K562 (cell line): ENCODE data around the gene ATAD2B. TPM values are rescaled to one million over a fixed set of nuclear protein-coding genes. Genes with fewer than 3 reads are reported as not detected.
A peak's percentile ranks its signal among the peaks of the same experiment; 100 is the strongest.

ENCODE experiments used
- ATF1 ChIP-seq, 2 experiments: fragments of 450-650 bp in 1 of 2; IDR thresholded peaks; 2 replicates each; pipeline ENCODE4 v1.6.1; 2016; ENCODE audit warnings: missing compliant biosample characterization in 1 of 2, missing genetic modification characterization in 1 of 2
- CC2D1A ChIP-seq: fragments of 450-650 bp; IDR thresholded peaks from 2 replicates; pipeline ENCODE4 v1.6.1; 2017; ENCODE audit warnings: mild to moderate bottlenecking
- EP400 ChIP-seq: fragments of 450-650 bp; IDR thresholded peaks from 2 replicates; pipeline ENCODE4 v1.6.1; 2017; ENCODE audit warnings: antibody characterized with exemption, mild to moderate bottlenecking, moderate library complexity
- GABPA ChIP-seq: fragments of 200-800 bp; sonication (Bioruptor generic); conservative IDR thresholded peaks from 2 replicates; pipeline ENCODE4 v1.6.1; 2016; ENCODE audit warnings: low read depth, missing genetic modification characterization, missing compliant biosample characterization
- HDAC8 ChIP-seq: fragments of 450-650 bp; IDR thresholded peaks from 2 replicates; pipeline ENCODE4 v1.6.1; 2016; ENCODE audit warnings: mild to moderate bottlenecking, missing genetic modification characterization, moderate library complexity, missing compliant biosample characterization
- HMGN3 ChIP-seq: IDR thresholded peaks from 2 replicates; pipeline ENCODE4 v1.6.1; 2011; ENCODE audit warnings: borderline replicate concordance, low read depth, mild to moderate bottlenecking, mixed read lengths, low read length; ENCODE audit not compliant: insufficient read length; ENCODE audit errors: extremely low read depth
- HOXB6 ChIP-seq: fragments of 250-450 bp; sonication (Bioruptor Pico); IDR thresholded peaks from 2 replicates; pipeline ENCODE4 v1.5.1; 2022; ENCODE audit warnings: mild to moderate bottlenecking, borderline replicate concordance
- IFI16 ChIP-seq: fragments of 250-450 bp; sonication (Bioruptor Pico); IDR thresholded peaks from 2 replicates; pipeline ENCODE4 v2.1.2; 2022; ENCODE audit warnings: mild to moderate bottlenecking, inconsistent platforms
- JUNB ChIP-seq: fragments of 450-650 bp; formaldehyde crosslinking; conservative IDR thresholded peaks from 2 replicates; pipeline ENCODE4 v1.4.0; 2020; ENCODE audit warnings: mild to moderate bottlenecking
- KAT7 ChIP-seq: sonication (generic); formaldehyde crosslinking; IDR thresholded peaks from 2 replicates; pipeline ENCODE4 v1.8.0; 2022; ENCODE audit warnings: missing genetic modification reagents, mild to moderate bottlenecking, borderline replicate concordance
- MCM3 ChIP-seq: fragments of 450-650 bp; IDR thresholded peaks from 2 replicates; pipeline ENCODE4 v1.6.1; 2016
- MTF1 ChIP-seq: fragments of 250-450 bp; sonication (Bioruptor Pico); IDR thresholded peaks from 2 replicates; pipeline ENCODE4 v1.9.0; 2021; ENCODE audit warnings: moderate library complexity, mild to moderate bottlenecking, inconsistent platforms, borderline replicate concordance
- NCOA4 ChIP-seq: fragments of 450-650 bp; IDR thresholded peaks from 2 replicates; pipeline ENCODE4 v1.6.1; 2018; ENCODE audit warnings: mild to moderate bottlenecking; ENCODE audit not compliant: partially characterized antibody
- NELFE ChIP-seq: IDR thresholded peaks from 2 replicates; pipeline ENCODE4 v1.6.1; 2011; ENCODE audit warnings: mild to moderate bottlenecking; ENCODE audit not compliant: insufficient read depth, insufficient read length
- NFRKB ChIP-seq: fragments of 450-650 bp; IDR thresholded peaks from 2 replicates; pipeline ENCODE4 v1.6.1; 2016; ENCODE audit warnings: low read depth
- RB1 ChIP-seq: fragments of 450-650 bp; IDR thresholded peaks from 2 replicates; pipeline ENCODE4 v1.6.1; 2017; ENCODE audit warnings: low read depth, mild to moderate bottlenecking
- SMARCE1 ChIP-seq: fragments of 450-650 bp; IDR thresholded peaks from 2 replicates; pipeline ENCODE4 v1.7.1; 2016; ENCODE audit warnings: mild to moderate bottlenecking
- SNIP1 ChIP-seq: fragments of 450-650 bp; IDR thresholded peaks from 2 replicates; pipeline ENCODE4 v1.7.1; 2017; ENCODE audit warnings: low read depth, mild to moderate bottlenecking
- SPI1 ChIP-seq: IDR thresholded peaks from 2 replicates; pipeline ENCODE4 v1.6.1; 2011; ENCODE audit warnings: low read depth, low read length, control low read depth, borderline replicate concordance
- TBL1XR1 ChIP-seq, 2 experiments: IDR thresholded peaks; 2 replicates each; pipeline ENCODE4 v1.6.1; 2012; ENCODE audit warnings: improper control_type of control experiment in 2 of 2, low read length in 2 of 2, mild to moderate bottlenecking in 1 of 2
- polyA plus RNA-seq, 8 experiments: library from polyadenylated mRNA; depleted of rRNA in 4 of 8; stranded (reverse) in 5 of 8; unstranded in 3 of 8; fragments of >200 nt; fragmentation: Nextera tagmentation in 2 of 8; fragmentation: Illumina TruSeq in 1 of 8; extraction: Ambion mirVana in 2 of 8; extraction: Trizol in 1 of 8; gene quantifications; 2 replicates each; pipeline versions ENCODE4 v1.2.1 to v1.2.3, GENCODE V29; 2011 to 2014; ENCODE audit warnings: inconsistent platforms in 1 of 8, missing spikeins in 1 of 8
- total RNA-seq, 7 experiments: library from RNA; depleted of rRNA in 6 of 7; stranded (reverse); fragments of >200 nt in 6 of 7; fragmentation: Illumina TruSeq in 2 of 7; extraction: Trizol in 2 of 7; gene quantifications; 2 replicates each; pipeline versions ENCODE4 v1.2.1 to v1.2.3, GENCODE V29; 2011 to 2021; ENCODE audit warnings: low replicate concordance in 1 of 7
- TF ChIP-seq, protein P1 (sequence below), 2 experiments: fragments of 200-800 bp in 1 of 2; sonication (Bioruptor generic) in 1 of 2; sonication (generic) in 1 of 2; formaldehyde crosslinking in 1 of 2; IDR thresholded peaks in 1 of 2; conservative IDR thresholded peaks in 1 of 2; 2 replicates each; pipeline versions ENCODE4 v1.5.0 to v1.6.1; 2016 to 2020; ENCODE audit warnings: missing compliant biosample characterization in 1 of 2, missing genetic modification characterization in 1 of 2, missing genetic modification reagents in 1 of 2
- TF ChIP-seq, protein P2 (sequence below): fragments of 150-350 bp; IDR thresholded peaks from 2 replicates; pipeline ENCODE4 v1.6.1; 2014; ENCODE audit warnings: low read depth, mild to moderate bottlenecking, low read length, borderline replicate concordance
- TF ChIP-seq, protein P3 (sequence below): sonication (generic); formaldehyde crosslinking; IDR thresholded peaks from 2 replicates; pipeline ENCODE4 v1.8.0; 2022; ENCODE audit warnings: mild to moderate bottlenecking, missing genetic modification reagents

Gene ATAD2B
- total and polyA plus RNA-seq, 9 of the 15 experiments (the other 6 are each of a cell fraction or from before 2014, with no cell fraction given) = 3.2 to 21.6 (median 11.4) TPM

DNA sequence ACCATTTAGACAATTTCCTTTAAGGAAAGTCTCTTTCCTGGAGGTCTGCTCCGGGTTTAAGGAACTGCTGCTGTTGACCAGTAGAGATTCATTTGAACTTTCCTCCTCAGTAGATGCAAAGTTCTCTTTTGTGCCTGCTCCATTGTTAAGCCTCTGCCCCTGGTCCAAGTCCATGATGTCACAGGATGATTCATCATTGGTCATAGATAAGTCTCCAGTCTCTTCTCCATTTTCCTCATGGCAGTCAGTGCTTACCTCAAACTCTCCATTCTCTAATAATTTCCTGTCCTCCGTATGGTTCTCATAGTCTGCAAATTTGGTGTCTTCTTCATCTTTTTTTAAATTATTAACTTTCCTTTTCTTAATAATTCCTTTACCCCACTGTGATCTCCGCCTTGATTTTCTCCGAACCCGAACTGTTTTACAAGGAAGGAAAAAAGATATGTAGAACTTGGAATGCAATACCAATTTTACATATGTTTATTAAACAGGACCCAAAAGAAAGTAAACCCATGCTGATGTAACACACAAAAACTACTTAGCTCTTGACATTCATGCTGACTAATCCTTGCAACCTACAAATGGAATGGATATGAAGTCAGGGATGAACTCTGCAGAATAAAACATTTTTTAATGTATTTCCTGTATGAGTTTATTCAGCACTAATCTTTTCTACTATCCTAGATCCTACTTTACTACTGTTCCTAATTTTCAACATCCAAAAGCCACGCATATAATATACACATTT, 169.1 kb downstream of the ATAD2B start (continued):
- TF ChIP-seq, protein P1, sequence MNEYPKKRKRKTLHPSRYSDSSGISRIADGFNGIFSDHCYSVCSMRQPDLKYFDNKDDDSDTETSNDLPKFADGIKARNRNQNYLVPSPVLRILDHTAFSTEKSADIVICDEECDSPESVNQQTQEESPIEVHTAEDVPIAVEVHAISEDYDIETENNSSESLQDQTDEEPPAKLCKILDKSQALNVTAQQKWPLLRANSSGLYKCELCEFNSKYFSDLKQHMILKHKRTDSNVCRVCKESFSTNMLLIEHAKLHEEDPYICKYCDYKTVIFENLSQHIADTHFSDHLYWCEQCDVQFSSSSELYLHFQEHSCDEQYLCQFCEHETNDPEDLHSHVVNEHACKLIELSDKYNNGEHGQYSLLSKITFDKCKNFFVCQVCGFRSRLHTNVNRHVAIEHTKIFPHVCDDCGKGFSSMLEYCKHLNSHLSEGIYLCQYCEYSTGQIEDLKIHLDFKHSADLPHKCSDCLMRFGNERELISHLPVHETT (CRISPR knock-in tag; conservative IDR thresholded peaks at IDR 0.05 in 1 of 2, IDR thresholded peaks at IDR 0.05 in 1 of 2) = no peak
- TF ChIP-seq SMARCE1 (peak; percentile 73), EP400 (0 out of 2 replicates have a peak, but pooled peaks have one; percentile 10), SPI1 (no peak), IFI16 (no peak), MTF1 (no peak), HDAC8 (tag) (no peak), GABPA (tag) (no peak), MCM3 (no peak), RB1 (no peak), HOXB6 (no peak), NFRKB (no peak), JUNB (CRISPR knock-in tag) (peak; percentile 60; the same call in 1 of the 2 replicates), NELFE (no peak), NCOA4 (no peak), CC2D1A (no peak), TBL1XR1 (IDR thresholded peaks at IDR 0.05; ENCODE audit: low read length in 2 of 2) (no peak), SNIP1 (no peak), HMGN3 (no peak), ATF1 (CRISPR knock-in tag; IDR thresholded peaks at IDR 0.05) (no peak), ATF1 (tag; IDR thresholded peaks at IDR 0.05) (peak; percentile 78), KAT7 (CRISPR knock-in tag) (no peak)
- TF ChIP-seq, protein P2, sequence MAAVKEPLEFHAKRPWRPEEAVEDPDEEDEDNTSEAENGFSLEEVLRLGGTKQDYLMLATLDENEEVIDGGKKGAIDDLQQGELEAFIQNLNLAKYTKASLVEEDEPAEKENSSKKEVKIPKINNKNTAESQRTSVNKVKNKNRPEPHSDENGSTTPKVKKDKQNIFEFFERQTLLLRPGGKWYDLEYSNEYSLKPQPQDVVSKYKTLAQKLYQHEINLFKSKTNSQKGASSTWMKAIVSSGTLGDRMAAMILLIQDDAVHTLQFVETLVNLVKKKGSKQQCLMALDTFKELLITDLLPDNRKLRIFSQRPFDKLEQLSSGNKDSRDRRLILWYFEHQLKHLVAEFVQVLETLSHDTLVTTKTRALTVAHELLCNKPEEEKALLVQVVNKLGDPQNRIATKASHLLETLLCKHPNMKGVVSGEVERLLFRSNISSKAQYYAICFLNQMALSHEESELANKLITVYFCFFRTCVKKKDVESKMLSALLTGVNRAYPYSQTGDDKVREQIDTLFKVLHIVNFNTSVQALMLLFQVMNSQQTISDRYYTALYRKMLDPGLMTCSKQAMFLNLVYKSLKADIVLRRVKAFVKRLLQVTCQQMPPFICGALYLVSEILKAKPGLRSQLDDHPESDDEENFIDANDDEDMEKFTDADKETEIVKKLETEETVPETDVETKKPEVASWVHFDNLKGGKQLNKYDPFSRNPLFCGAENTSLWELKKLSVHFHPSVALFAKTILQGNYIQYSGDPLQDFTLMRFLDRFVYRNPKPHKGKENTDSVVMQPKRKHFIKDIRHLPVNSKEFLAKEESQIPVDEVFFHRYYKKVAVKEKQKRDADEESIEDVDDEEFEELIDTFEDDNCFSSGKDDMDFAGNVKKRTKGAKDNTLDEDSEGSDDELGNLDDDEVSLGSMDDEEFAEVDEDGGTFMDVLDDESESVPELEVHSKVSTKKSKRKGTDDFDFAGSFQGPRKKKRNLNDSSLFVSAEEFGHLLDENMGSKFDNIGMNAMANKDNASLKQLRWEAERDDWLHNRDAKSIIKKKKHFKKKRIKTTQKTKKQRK = no peak
- TF ChIP-seq, protein P3, sequence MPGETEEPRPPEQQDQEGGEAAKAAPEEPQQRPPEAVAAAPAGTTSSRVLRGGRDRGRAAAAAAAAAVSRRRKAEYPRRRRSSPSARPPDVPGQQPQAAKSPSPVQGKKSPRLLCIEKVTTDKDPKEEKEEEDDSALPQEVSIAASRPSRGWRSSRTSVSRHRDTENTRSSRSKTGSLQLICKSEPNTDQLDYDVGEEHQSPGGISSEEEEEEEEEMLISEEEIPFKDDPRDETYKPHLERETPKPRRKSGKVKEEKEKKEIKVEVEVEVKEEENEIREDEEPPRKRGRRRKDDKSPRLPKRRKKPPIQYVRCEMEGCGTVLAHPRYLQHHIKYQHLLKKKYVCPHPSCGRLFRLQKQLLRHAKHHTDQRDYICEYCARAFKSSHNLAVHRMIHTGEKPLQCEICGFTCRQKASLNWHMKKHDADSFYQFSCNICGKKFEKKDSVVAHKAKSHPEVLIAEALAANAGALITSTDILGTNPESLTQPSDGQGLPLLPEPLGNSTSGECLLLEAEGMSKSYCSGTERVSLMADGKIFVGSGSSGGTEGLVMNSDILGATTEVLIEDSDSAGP (CRISPR knock-in tag) = no peak
